ENCODE measurements around the gene ARMC2.
"Not testable (repeated sequence)": the region's sequence is repeated elsewhere in the genome, so short reads cannot be mapped to it uniquely, and the experiment has no call there.

ARMC2 gene, protein sequence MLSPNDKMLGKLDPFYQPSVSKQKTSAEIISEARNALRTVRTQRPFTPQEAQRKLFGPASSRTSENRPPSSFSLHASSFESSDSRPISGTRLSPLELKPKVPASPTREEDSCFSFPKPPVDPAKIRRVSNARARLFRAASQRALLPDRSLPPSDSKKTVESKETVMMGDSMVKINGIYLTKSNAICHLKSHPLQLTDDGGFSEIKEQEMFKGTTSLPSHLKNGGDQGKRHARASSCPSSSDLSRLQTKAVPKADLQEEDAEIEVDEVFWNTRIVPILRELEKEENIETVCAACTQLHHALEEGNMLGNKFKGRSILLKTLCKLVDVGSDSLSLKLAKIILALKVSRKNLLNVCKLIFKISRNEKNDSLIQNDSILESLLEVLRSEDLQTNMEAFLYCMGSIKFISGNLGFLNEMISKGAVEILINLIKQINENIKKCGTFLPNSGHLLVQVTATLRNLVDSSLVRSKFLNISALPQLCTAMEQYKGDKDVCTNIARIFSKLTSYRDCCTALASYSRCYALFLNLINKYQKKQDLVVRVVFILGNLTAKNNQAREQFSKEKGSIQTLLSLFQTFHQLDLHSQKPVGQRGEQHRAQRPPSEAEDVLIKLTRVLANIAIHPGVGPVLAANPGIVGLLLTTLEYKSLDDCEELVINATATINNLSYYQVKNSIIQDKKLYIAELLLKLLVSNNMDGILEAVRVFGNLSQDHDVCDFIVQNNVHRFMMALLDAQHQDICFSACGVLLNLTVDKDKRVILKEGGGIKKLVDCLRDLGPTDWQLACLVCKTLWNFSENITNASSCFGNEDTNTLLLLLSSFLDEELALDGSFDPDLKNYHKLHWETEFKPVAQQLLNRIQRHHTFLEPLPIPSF

GRCh38 chr6:108848116-108848868 lies at the start of gene ARMC2:
TSS of gene ARMC2 (plus strand) at chr6:108848422. CDS start at chr6:108854268, 5,846 bp downstream.
- DNase-seq: peak; percentile 91

DNA sequence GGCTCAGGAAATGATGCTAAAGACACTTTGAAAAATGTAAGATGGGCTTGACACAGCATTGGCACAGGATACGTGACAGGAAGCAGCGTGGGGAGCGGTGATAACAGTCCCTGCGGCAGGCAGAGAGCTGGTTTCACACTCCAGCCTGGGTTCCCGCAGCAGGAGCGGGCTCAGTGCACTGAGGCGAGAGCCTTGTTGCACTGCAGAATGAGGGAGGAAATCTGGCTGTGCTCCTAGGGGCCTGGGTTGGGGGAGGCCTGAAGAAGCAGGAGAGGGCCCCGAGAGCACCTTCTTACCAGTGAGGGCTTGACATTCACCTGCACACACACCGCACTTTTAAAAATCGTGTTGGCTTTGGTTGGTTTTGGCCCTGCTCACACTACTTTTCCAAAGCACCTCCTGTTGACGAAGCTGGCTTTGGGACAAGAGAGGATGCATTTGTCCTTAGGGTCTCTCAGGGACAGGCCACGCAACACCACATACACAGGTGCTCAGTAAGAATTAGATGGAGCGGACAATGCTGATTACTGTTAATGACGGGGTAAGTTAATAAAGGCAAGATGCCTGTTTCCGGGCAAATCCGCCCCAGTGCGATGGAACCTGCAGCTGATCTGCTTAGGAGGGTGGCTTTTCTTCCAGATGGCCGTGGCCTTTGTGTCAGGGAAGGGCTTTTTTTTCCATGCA lies 49.4 kb upstream of the ARMC2 start:
- peak; percentile 37 for DNase-seq

GRCh38 chr6:108799354-108799717 lies 48.9 kb upstream of the ARMC2 start:
- DNase-seq: no peak

- no peak for DNase-seq
Observed at GRCh38 chr6:108799791-108800190, 48.4 kb upstream of the ARMC2 start.

DNA sequence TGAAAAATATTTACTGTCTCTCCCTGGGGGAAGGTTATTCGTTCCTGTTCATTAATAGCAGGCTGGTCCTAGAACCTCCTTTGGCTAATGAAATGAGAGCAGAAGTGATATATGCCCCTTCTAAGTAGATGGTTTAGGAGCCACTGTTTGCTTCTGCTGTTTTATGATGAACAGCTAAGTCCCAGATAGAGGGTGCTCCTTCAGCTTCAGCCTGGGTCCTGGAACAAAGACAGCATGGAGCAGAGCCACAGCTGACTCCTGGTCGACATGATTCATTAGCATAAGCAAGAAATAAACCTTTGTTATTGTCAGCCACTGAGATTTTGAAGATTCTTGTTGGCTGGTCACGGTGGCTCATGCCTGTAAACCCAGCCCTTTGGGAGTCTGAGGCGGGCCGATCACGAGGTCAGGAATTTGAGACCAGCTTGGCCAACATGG lies 47.8 kb upstream of the ARMC2 start:
- no peak for DNase-seq

DNA sequence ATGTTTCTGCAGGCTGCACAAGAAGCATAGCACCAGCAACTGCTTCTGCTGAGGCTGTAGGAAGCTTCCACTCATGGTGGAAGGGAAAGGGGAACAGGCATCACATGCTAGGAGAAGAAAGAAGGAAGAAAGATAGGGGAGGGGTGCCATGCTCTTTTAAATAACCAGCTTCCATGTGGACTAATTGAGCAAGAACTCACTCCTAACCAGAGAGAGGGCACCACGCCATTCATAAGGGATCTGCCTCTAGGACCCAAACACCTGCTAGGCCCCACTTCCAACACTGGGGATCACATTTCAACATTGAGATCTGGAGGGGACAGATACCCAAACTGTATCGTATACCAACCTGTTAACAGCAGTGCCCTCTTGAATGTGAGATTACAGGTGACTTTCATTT lies 46.9 kb upstream of the ARMC2 start:
- no peak for DNase-seq

DNA sequence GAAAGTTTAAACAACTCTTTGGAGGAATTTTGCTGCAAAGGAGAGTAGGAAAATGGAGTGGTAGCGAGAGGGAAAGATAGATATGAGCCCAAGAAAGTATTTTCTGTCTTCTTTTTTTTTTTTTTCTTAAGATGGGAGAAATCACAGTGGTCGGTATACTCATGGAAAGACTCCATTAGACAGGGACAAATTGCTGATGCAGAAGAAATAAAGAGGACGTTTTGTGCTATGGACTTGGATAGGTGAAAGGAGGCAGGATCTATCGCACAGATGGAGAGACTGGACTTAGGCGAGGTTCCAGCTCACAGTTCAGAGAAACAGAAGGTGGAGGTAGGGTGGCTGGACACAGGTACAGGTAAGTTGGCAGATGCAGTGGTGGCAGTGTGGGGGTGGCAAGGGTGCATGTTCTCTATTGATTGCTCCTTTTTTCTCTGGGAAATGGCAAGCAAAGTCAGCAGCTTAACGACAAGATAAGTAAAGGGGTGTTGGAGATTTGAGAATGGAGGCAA lies 44.2 kb upstream of the ARMC2 start:
- no peak for DNase-seq

DNA sequence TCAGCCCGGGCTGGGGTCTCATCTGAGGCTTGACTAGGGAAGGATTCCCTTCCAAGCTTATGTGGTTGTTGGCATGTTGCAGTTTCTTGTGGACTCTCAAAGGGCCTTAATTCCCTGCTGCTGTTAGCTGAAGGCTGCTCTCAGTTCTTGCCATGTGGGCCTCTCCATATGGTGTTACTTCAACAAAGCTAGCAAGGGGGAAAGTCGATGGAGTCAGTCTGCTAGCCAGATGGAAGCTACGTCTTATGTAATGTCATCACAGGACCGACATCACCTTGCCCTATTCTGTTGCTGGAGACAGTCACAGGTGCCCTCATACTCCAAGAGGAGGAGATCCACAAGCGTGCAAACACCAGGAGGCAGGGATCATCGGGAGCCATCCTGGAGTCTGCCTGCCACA lies 43.3 kb upstream of the ARMC2 start:
- no peak for DNase-seq

- DNase-seq: no peak
Observed at GRCh38 chr6:108805611-108806167, 42.5 kb upstream of the ARMC2 start.

DNA sequence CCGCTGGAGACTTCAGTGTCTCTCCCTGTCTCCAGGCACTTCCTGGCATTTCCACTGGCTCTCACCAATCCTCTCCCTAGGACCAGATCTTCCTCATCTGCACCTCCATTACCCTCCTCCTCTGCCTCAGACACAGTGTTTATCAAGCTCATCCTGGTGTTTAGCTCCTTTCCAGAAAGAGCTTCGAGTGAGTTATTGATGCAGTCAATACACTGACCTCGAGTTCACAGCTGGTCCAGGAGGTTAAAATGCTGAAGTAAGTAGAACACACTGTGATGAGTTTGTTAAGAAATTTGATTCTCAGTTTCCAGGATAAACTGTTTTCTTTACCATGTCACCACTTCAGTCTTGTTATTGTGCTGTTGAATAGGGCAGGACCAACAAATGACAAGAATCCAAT lies 42.1 kb upstream of the ARMC2 start:
- no peak for DNase-seq

DNA sequence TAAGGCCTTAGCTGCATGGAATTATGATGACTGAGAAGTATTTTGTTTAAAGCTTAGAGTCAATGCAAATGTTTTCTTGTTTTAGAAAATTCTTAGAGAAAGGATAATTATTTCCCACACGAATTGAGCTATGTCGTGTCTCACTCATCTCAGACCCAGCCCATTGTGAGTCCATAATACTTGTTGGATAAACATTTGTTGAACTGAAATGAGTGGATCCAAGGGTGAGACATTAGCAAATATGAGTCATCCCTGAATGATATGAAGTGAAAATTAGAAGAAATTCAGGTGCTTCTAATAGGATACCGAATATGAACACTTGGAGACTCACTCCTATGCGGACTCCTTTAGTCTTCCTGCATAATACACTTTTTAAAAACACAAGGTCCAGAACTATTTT lies 41.6 kb upstream of the ARMC2 start:
- DNase-seq: no peak

DNA sequence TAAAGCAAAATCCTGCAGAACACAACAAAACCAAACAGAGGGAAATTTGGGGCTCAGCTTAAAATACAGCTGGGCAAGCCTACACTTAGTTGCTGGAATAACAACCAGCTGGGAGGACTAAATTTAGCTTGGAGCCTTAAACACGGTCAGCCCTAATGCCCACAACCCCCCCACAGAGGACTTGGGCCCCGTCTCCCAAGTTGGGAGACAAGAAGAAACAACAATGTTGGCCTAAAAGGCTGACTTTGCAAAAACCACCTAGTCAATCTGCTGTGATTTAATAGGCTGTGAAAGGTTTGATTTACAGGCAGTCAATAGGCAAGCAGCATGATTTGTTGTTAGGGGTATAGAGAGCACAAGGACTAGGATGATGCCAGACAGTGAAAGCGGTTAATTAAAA lies 40.3 kb upstream of the ARMC2 start:
- DNase-seq: no peak

DNA sequence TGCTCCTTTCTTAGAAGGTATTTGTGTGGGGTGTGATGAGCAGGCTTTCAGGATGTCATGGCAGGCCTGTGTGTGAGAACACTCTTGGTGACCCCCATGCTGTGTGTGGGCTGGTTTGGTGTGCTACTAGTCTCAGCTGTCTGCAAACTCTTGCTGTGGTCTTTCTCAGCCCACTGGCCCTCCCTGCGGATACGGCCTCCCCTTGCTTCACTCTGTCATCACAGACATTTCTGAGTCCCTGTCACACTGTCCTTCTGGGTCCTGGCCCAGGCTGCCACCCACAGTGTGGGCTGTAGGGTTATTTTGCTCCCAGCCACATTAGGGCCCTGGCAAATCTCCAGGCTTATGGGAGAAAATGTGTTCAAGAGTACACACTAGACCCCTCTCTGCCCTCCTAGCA lies 39.0 kb upstream of the ARMC2 start:
- no peak for DNase-seq

- DNase-seq: no peak
Observed at GRCh38 chr6:108810057-108810643, 38.1 kb upstream of the ARMC2 start.

GRCh38 chr6:108811490-108811889 lies 36.7 kb upstream of the ARMC2 start:
- DNase-seq: no peak

DNA sequence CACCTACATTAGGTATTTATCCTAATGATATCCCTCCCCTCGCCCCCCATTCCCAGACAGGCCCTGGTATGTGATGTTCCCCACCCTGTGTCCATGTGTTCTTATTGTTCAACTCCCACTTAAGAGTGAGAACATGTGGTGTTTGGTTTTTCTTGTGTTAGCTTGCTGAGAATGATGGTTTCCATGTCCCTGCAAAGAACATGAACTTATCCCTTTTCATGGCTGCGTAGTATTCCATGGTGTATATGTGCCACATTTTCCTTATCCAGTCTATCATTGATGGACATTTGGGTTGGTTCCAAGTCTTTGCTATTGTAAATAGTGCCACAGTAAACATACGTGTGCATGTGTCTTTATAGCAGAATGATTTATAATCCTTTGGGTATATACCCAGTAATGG lies 35.0 kb upstream of the ARMC2 start:
- DNase-seq: not testable (repeated sequence)

GRCh38 chr6:108817276-108817675 lies 30.9 kb upstream of the ARMC2 start:
- DNase-seq: not testable (repeated sequence)

GRCh38 chr6:108820006-108820405 lies 28.2 kb upstream of the ARMC2 start:
- no peak for DNase-seq

GRCh38 chr6:108822401-108822800 lies 25.8 kb upstream of the ARMC2 start:
- no peak for DNase-seq

DNA sequence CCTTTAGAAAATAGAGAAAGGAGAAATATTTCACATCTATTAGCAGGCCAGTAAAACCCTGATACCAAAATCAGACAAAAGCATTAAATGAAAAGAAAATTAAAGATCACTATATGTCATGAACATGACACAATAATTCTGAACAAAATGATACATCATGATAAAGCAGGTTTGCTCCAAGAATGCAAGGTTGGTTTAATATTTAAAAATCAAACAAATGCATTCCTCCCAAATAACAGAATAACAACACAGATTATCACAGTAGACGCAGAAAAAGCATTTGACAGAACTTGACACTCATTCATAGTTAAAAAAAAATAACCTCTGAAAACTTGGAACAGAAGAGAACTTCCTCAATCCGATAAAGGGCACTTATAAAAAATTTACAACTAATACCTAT lies 22.9 kb upstream of the ARMC2 start:
- DNase-seq: no peak

DNA sequence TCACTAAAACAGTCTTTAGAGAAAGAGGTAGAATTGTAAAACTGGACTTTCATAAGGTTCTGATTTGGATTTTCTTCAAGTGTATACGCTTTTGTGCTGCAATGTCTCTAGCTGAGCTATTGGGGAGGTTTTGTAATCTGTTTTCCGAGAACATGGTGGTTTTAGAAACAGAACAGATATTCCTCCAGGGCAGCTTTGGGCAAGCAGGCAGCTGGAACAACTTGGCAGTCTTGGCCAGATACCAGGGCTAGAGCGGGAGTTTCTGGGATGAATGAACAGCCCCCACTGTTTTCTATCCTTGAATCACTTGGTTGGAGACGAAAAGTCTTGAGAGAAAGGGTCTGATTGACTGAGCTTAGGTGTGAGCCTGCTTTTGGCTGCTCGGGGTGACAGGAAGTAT lies 17.1 kb upstream of the ARMC2 start:
- no peak for DNase-seq

DNA sequence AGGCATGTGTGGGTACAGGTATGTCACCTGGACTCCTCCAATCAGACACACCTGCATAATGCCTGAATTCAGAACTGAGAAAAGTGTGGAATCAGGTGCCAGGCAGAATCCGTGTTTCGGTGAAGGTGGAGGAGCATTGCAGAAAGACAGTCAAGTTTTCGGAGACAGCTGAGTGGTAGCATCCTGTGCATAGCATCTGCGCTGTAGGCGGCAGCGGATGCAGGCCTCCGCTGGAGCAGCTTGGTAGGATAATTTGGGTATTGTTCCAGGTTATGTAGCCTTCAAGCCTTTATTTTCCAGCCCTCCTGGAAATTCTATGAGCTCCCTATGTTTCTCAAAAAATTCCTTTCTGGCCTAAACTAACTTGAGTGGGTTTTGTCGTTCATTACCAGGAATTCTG lies 15.5 kb upstream of the ARMC2 start:
- no peak for DNase-seq

Data from CD4-positive, alpha-beta T cell treated with Interleukin-15 for 1 hour (primary cell).